ENCODE measurements around the gene NKTR. TPM values are rescaled to one million over a fixed set of nuclear protein-coding genes. Genes with fewer than 3 reads are reported as not detected.
A peak's percentile ranks its signal among the peaks of the same experiment; 100 is the strongest.

The NKTR gene
- total RNA-seq, 1 donor from 2014 or later = 92.1 TPM

GRCh38 chr3:42633544-42633943, 33.1 kb downstream of the NKTR start:
- Histone ChIP-seq H3K36me3 (peaks cover 92% of the 10 kb centered on the region), H3K4me1 (peaks cover 9% of the 10 kb centered on the region), H3K27ac (no peak overlapping the region), H3K9me3 (no peaks in the 10 kb centered on the region), H3K27me3 (no peaks in the 10 kb centered on the region), H3K4me3 (no peak overlapping the region)
- intact Hi-C loops (cut with DNase I) = no loop called here
- no peak for TF ChIP-seq CTCF (IDR thresholded peaks at IDR 0.05)
- DNase-seq (no peak), ATAC-seq (no peak)

- peak; percentile 74 for ATAC-seq
- TF ChIP-seq CTCF (IDR thresholded peaks at IDR 0.05) = peak; percentile 15
- Histone ChIP-seq H3K36me3 (peaks cover 100% of the 10 kb centered on the region), H3K4me3 (no peak overlapping the region), H3K4me1 (peaks cover 9% of the 10 kb centered on the region), H3K9me3 (no peaks in the 10 kb centered on the region), H3K27me3 (no peaks in the 10 kb centered on the region), H3K27ac (no peak overlapping the region)
- no peak for DNase-seq
- intact Hi-C loops (cut with DNase I) = no loop called here
These were observed 34.6 kb downstream of the NKTR start for GRCh38 chr3:42635111-42635510.

GRCh38 chr3:42637001-42637400, 36.5 kb downstream of the NKTR start:
- TF ChIP-seq CTCF (IDR thresholded peaks at IDR 0.05) = no peak
- Histone ChIP-seq H3K27ac (no peak overlapping the region), H3K36me3 (peaks cover 100% of the 10 kb centered on the region), H3K27me3 (no peaks in the 10 kb centered on the region), H3K9me3 (no peaks in the 10 kb centered on the region), H3K4me3 (no peak overlapping the region), H3K4me1 (peaks cover 5% of the 10 kb centered on the region)
- no peak for DNase-seq
- ATAC-seq = no peak
- intact Hi-C loops (cut with DNase I) = no loop called here

GRCh38 chr3:42638339-42638842, 37.9 kb downstream of the NKTR start:
- peaks cover 5% of the 10 kb centered on the region for H3K4me1 ChIP-seq
- TF ChIP-seq CTCF (IDR thresholded peaks at IDR 0.05) = no peak
- H3K9me3 ChIP-seq = no peaks in the 10 kb centered on the region
- H3K36me3 ChIP-seq = peaks cover 100% of the 10 kb centered on the region
- no peaks in the 10 kb centered on the region for H3K27me3 ChIP-seq
- peak overlapping the region; percentile 34 for H3K27ac ChIP-seq
- intact Hi-C loops (cut with DNase I) = no loop called here
- no peak overlapping the region for H3K4me3 ChIP-seq
- DNase-seq (no peak), ATAC-seq (no peak)

GRCh38 chr3:42639192-42639591, 38.7 kb downstream of the NKTR start:
- Histone ChIP-seq H3K4me3 (no peak overlapping the region), H3K27me3 (no peaks in the 10 kb centered on the region), H3K4me1 (peaks cover 5% of the 10 kb centered on the region), H3K36me3 (peaks cover 100% of the 10 kb centered on the region), H3K27ac (no peak overlapping the region), H3K9me3 (no peaks in the 10 kb centered on the region)
- intact Hi-C loops (cut with DNase I) = no loop called here
- TF ChIP-seq CTCF (IDR thresholded peaks at IDR 0.05) = no peak
- DNase-seq (no peak), ATAC-seq (no peak)

- DNase-seq = no peak
- H3K27me3 ChIP-seq = no peaks in the 10 kb centered on the region
- H3K36me3 ChIP-seq = peaks cover 100% of the 10 kb centered on the region
- ATAC-seq = no peak
- H3K4me3 ChIP-seq = no peak overlapping the region
- no peak overlapping the region for H3K27ac ChIP-seq
- intact Hi-C loops (cut with DNase I) = no loop called here
- no peak for TF ChIP-seq CTCF (IDR thresholded peaks at IDR 0.05)
- H3K9me3 ChIP-seq = no peaks in the 10 kb centered on the region
- H3K4me1 ChIP-seq = peaks cover 5% of the 10 kb centered on the region
These were observed 39.6 kb downstream of the NKTR start for GRCh38 chr3:42640129-42640528.
